GM19043 (cell line): ENCODE measurements around the gene SCAF11.

Experiments
- ATAC-seq: cut with Tn5 transposase; IDR thresholded peaks from one replicate; pipeline ENCODE4 v1.9.1; 2021; ENCODE audit warnings: low read depth; ENCODE audit not compliant: unreplicated experiment

The SCAF11 gene

GRCh38 chr12:45986641-45987339, 3.6 kb downstream of the SCAF11 start:
- ATAC-seq, result no peak

- ATAC-seq, result no peak
Measured at GRCh38 chr12:45981075-45981837, 9.1 kb downstream of the SCAF11 start.

GRCh38 chr12:45980540-45980939, 9.8 kb downstream of the SCAF11 start:
- no peak for ATAC-seq

- no peak for ATAC-seq
Measured at GRCh38 chr12:45978108-45978507, 12.3 kb downstream of the SCAF11 start.

- ATAC-seq, result no peak
Measured at GRCh38 chr12:45977620-45978019, 12.8 kb downstream of the SCAF11 start.

GRCh38 chr12:45975506-45975905, 14.9 kb downstream of the SCAF11 start:
- no peak for ATAC-seq

GRCh38 chr12:45974883-45975282, 15.5 kb downstream of the SCAF11 start:
- no peak for ATAC-seq

- no peak for ATAC-seq
Measured at GRCh38 chr12:45974171-45974719, 16.1 kb downstream of the SCAF11 start.

GRCh38 chr12:45973526-45973925, 16.8 kb downstream of the SCAF11 start:
- ATAC-seq, result no peak

GRCh38 chr12:45970391-45970790, 20.0 kb downstream of the SCAF11 start:
- ATAC-seq, result no peak

GRCh38 chr12:45969084-45969483, 21.3 kb downstream of the SCAF11 start:
- ATAC-seq, result no peak

GRCh38 chr12:45966486-45966885, 23.9 kb downstream of the SCAF11 start:
- ATAC-seq, result no peak

GRCh38 chr12:45962553-45963325, 27.6 kb downstream of the SCAF11 start:
- no peak for ATAC-seq

- no peak for ATAC-seq
Measured at GRCh38 chr12:45959728-45960127, 30.6 kb downstream of the SCAF11 start.

- no peak for ATAC-seq
Measured at GRCh38 chr12:45959025-45959424, 31.3 kb downstream of the SCAF11 start.

- ATAC-seq, result no peak
Measured at GRCh38 chr12:45948546-45948945, 41.8 kb downstream of the SCAF11 start.

GRCh38 chr12:45946435-45946834, 43.9 kb downstream of the SCAF11 start:
- ATAC-seq, result no peak

- ATAC-seq, result no peak
Measured at GRCh38 chr12:45944771-45945170, 45.6 kb downstream of the SCAF11 start.

GRCh38 chr12:45939759-45940158, 50.6 kb downstream of the SCAF11 start:
- ATAC-seq, result no peak

GRCh38 chr12:45938566-45938965, 51.8 kb downstream of the SCAF11 start:
- ATAC-seq, result no peak

GRCh38 chr12:45934956-45935355, 55.4 kb downstream of the SCAF11 start:
- ATAC-seq, result no peak
